ENCODE results near the gene AHI1.

DNA sequence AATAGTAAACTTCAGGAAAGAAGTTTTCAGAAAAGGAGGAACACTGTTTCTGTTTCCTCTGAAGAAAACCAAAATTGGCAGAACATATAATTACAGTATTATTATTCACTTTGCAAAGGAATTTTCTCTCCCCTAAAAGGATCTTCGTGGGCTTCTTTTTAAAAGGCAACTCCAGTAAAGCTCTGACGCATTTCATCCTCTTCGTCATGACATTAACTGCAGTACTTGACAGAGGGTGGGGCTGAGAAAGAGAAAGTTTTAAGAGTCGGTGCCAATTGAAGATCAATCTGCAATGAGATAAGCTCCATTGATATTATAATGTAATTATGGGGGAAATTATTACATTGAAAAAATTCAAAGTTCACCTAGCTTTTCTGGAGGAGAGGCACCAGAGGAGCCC lies 240.7 kb downstream of the AHI1 start:
- TF ChIP-seq, protein P1, sequence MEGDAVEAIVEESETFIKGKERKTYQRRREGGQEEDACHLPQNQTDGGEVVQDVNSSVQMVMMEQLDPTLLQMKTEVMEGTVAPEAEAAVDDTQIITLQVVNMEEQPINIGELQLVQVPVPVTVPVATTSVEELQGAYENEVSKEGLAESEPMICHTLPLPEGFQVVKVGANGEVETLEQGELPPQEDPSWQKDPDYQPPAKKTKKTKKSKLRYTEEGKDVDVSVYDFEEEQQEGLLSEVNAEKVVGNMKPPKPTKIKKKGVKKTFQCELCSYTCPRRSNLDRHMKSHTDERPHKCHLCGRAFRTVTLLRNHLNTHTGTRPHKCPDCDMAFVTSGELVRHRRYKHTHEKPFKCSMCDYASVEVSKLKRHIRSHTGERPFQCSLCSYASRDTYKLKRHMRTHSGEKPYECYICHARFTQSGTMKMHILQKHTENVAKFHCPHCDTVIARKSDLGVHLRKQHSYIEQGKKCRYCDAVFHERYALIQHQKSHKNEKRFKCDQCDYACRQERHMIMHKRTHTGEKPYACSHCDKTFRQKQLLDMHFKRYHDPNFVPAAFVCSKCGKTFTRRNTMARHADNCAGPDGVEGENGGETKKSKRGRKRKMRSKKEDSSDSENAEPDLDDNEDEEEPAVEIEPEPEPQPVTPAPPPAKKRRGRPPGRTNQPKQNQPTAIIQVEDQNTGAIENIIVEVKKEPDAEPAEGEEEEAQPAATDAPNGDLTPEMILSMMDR (IDR thresholded peaks at IDR 0.05; ENCODE audit: low read depth, low read length), result no peak
- no peak for TF ChIP-seq POLR2A (IDR thresholded peaks at IDR 0.05; ENCODE audit: extremely low read depth, insufficient read length)
- TF ChIP-seq, protein P2, sequence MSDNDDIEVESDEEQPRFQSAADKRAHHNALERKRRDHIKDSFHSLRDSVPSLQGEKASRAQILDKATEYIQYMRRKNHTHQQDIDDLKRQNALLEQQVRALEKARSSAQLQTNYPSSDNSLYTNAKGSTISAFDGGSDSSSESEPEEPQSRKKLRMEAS (IDR thresholded peaks at IDR 0.05; ENCODE audit: low read depth, low read length), result no peak
